Activated naive CD4-positive, alpha-beta T cell treated with anti-CD3 and anti-CD28 coated beads, Interleukin-2, amount 50 U/mL, for 72 hours (primary cell): ENCODE data around the gene CD8B2. TPM values are rescaled to one million over a fixed set of nuclear protein-coding genes. Genes with fewer than 3 reads are reported as not detected.
A peak's percentile ranks its signal among the peaks of the same experiment; 100 is the strongest.
"Not testable (repeated sequence)": the region's sequence is repeated elsewhere in the genome, so short reads cannot be mapped to it uniquely, and the experiment has no call there.

Experiments used
- ATAC-seq, 2 donors: fragments of 150-1000 bp; cut with Tn5 transposase; 2 replicates each; pipeline ENCODE4 v1.10.0; 2021; ENCODE audit warnings: mild to moderate bottlenecking in 2 of 2, moderate library complexity in 2 of 2
- DNase-seq, 2 donors: peaks; one replicate each; pipeline ENCODE4 v3.0.0; 2021 to 2022; ENCODE audit warnings: low spot score in 2 of 2
- H3K27ac Mint-ChIP-seq, 2 donors: one replicate each; pipeline ENCODE4 v1.8.0; 2022; ENCODE audit warnings: mild to moderate bottlenecking in 2 of 2, mixed read lengths in 2 of 2
- H3K36me3 Mint-ChIP-seq, 2 donors: one replicate each; pipeline ENCODE4 v1.8.0; 2022; ENCODE audit warnings: mixed read lengths in 2 of 2
- H3K9me3 Mint-ChIP-seq, 2 donors: one replicate each; pipeline ENCODE4 v1.8.0; 2022; ENCODE audit warnings: mixed read lengths in 2 of 2
- total RNA-seq, 2 donors: library from RNA; stranded (reverse); gene quantifications; one replicate each; pipeline ENCODE4 v1.2.3, GENCODE V29; 2022

The CD8B2 gene
- under 1 TPM in 1 of 2 donors, not detected in 1; 0.76 TPM for total RNA-seq

DNA sequence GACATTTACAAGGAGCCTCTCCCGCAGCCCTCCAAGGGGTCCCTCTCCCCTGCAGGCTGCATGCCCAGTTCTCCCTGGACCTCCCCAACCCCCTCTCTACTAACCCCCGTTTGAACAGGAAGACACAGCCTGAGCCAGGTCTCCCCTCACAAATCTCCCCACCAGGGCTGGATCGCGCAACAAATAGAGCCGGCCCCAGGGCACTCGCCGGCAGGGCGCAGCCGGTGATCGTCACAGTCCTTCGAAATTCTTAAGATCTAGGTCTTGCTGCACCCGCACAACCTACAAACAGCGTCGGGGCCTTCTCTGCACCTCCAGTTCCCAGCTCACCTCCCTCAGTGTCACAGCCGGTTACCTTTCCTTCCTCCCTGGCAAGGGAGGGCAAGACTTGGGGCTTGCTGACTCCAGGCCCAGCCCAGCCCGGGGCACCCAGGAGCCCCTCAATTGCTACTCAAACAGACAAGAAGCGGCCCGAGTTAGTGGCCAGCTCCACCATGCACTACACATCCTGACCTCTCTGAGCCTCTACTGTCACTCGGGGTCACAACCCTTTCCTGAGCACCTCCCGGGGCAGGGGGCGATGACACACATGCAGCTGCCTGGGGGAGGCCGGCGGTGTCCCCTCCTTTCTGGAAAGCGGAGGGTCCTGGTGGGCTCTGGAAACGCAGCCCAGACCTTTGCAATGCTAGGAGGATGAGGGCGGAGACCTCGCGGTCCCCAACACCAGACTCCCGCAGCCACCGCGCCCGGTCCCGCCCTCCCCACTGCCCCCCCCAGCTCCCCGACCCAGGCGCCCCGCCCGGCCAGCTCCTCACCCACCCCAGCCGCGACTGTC lies at the start of gene CD8B2:
Gene CD8B2, plus strand, starts transcription at position 814 of the 835 bp plus-strand sequence. CDS start 63 bp downstream, outside the sequence.
- not testable (repeated sequence) for DNase-seq, H3K27ac Mint-ChIP-seq, H3K9me3 Mint-ChIP-seq, H3K36me3 Mint-ChIP-seq
- ATAC-seq = peak in 1 of 2 donors; percentile 44

DNA sequence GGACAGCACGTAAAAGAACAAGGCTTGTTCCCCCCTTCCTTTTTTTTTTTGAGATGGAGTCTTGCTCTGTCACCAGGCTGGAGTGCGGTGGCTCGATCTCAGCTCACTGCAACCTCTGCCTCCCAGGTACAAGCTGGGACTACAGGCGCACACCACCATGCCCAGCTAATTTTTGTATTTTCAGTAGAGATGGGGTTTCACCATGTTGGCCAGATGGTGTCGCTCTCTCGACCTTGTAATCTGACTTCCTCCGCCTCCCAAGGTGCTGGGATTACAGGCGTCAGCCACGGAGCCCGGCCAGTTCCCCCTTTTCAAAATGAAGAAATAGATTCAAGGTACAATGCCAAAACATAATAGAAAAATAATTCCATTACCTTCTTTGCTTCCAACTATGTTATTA lies 25.3 kb upstream of the CD8B2 start:
- ATAC-seq (peak; percentile 40 to 44), DNase-seq (peak in 1 of 2 donors; percentile 11)
- H3K9me3 Mint-ChIP-seq, H3K36me3 Mint-ChIP-seq, H3K27ac Mint-ChIP-seq: not testable (repeated sequence)

- not testable (repeated sequence) for DNase-seq, ATAC-seq, H3K9me3 Mint-ChIP-seq, H3K27ac Mint-ChIP-seq, H3K36me3 Mint-ChIP-seq
These were observed 19.6 kb upstream of the CD8B2 start for GRCh38 chr2:106467516-106467915.

GRCh38 chr2:106468107-106468506 lies 19.1 kb upstream of the CD8B2 start, which contains the start of gene RGPD3:
Gene RGPD3 (minus strand): TSS chr2:106468413. CDS start chr2:106468288, 125 bp downstream.
- H3K27ac Mint-ChIP-seq, ATAC-seq, DNase-seq, H3K36me3 Mint-ChIP-seq, H3K9me3 Mint-ChIP-seq: not testable (repeated sequence)

GRCh38 chr2:106470658-106471057 lies 16.5 kb upstream of the CD8B2 start:
- DNase-seq (peak in 1 of 2 donors; percentile 46), ATAC-seq (peak; percentile 58 to 64)
- not testable (repeated sequence) for H3K27ac Mint-ChIP-seq, H3K9me3 Mint-ChIP-seq, H3K36me3 Mint-ChIP-seq

DNA sequence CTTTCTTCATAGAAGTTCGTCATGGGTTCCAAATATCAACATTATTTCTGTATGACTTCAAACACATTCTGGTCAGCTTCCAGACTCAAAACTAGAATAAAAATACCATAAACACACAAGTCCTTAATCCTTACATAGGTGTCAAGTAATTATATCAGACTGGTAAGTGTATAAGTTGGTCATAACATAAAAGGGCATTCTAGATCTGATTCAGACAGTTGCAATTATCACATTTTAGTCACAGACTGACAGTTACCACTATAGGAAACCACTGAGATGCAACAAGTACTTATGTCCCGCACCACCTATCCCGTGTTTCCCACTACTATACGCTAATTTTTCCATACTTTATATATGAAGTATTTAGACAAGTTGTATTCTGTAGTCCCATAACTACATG lies 9.5 kb upstream of the CD8B2 start:
- peak; percentile 58 to 84 for ATAC-seq
- not testable (repeated sequence) for H3K9me3 Mint-ChIP-seq, H3K36me3 Mint-ChIP-seq, DNase-seq, H3K27ac Mint-ChIP-seq

DNA sequence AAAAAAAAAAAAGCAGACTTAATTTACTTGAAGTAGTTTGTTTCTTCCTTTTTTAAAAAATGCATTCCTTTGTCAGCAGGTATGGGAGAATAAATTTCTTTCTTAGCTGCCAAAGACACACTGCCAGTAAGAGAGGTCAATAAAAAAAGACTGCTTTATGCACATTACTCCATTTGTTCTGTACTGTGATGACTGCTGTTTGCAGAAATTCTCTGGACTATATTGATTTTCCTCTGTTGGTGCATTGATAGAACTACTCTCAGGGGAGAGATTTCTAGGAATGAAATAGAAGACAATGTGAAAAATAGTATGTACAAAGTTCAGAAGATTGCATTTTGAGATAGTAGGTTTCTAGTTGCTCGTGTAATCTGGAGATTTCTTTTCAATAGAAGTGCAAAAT lies 7.6 kb upstream of the CD8B2 start:
- H3K9me3 Mint-ChIP-seq, DNase-seq, H3K36me3 Mint-ChIP-seq, H3K27ac Mint-ChIP-seq, ATAC-seq: not testable (repeated sequence)

- not testable (repeated sequence) for H3K36me3 Mint-ChIP-seq, H3K9me3 Mint-ChIP-seq, H3K27ac Mint-ChIP-seq, DNase-seq
- ATAC-seq = peak in 1 of 2 donors; percentile 41
These were observed 425 bp downstream of the CD8B2 start for GRCh38 chr2:106487386-106488191.

DNA sequence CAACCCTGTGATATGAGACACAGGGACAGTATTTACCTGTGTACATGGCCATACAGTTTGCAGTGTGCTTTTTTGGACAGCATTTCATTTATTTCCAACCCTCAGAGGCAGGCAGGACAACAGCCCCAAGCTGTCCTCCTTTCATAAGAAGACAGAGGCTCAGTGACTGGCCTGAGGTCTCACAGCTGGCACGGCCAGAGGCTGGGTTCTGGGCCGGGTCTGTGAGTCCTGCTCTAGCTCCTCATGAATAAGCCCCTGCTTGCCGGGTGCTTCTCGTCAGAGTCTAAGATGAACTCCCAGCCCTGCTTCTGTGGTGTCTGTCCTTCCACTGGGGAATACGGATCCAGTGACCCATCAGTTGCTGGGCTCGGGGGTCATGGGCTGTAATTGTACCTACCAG lies 2.5 kb downstream of the CD8B2 start:
- H3K36me3 Mint-ChIP-seq, H3K9me3 Mint-ChIP-seq, DNase-seq, H3K27ac Mint-ChIP-seq, ATAC-seq: not testable (repeated sequence)

DNA sequence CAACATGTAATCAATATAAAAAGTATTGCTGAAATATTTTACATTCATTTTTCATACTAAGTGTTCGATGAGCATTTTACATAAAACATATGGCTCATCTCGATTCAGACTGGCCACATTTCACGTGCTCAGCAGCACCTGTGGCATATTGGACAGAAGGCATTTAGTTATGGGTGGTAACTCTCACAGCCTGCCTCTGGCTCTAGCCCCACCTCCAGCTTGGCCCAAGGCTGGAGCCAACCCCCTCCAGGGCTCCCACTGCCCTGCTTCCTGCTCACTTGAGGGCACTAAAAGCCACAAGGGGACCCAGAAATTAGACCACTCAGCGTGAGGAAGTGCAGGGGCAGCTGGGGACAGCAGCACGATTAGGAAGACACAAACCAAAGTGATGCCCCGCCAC lies 5.2 kb downstream of the CD8B2 start:
- not testable (repeated sequence) for H3K36me3 Mint-ChIP-seq, H3K27ac Mint-ChIP-seq, H3K9me3 Mint-ChIP-seq, ATAC-seq, DNase-seq

- not testable (repeated sequence) for H3K36me3 Mint-ChIP-seq, DNase-seq, H3K9me3 Mint-ChIP-seq, H3K27ac Mint-ChIP-seq, ATAC-seq
These were observed 5.7 kb downstream of the CD8B2 start for GRCh38 chr2:106492913-106493312.

DNA sequence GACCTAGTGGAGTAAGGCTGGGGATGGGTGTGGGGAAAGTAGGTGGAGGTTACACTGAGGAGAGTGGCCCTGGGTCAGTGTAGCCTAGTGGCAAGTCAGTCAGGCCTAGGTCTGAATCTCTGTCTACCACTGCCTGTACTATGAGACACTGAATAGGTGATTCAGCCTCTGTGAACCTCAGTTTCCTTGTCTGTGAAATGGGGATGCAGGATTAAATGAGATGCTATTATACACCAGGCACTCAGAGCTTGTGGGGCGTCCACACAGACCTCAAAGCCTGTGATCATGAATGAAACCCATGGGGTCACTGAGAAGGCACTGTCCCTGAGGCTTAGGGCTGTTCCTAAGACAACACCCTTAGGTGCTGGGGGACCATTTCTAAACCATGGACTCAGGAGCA lies 11.4 kb downstream of the CD8B2 start:
- not testable (repeated sequence) for H3K36me3 Mint-ChIP-seq, H3K27ac Mint-ChIP-seq, H3K9me3 Mint-ChIP-seq, DNase-seq, ATAC-seq

DNA sequence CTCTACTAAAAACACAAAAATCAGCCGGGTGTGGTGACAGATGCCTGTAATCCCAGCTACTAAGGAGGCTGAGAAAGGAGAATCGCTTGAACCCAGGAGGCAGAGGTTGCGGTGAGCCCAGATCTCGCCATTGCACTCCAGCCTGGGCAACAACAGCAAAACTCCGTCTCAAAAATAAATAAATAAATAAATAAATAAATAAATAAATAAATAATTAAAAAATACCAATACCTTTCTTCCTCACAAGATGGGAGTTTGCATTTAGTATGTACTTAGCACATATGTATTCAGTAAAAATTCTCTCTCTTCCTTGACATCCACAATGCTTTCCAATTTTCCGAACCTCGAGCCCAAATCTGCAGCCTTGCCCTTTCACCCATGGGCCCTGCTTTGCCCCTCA lies 13.2 kb downstream of the CD8B2 start:
- DNase-seq, H3K9me3 Mint-ChIP-seq, H3K27ac Mint-ChIP-seq, ATAC-seq, H3K36me3 Mint-ChIP-seq: not testable (repeated sequence)

DNA sequence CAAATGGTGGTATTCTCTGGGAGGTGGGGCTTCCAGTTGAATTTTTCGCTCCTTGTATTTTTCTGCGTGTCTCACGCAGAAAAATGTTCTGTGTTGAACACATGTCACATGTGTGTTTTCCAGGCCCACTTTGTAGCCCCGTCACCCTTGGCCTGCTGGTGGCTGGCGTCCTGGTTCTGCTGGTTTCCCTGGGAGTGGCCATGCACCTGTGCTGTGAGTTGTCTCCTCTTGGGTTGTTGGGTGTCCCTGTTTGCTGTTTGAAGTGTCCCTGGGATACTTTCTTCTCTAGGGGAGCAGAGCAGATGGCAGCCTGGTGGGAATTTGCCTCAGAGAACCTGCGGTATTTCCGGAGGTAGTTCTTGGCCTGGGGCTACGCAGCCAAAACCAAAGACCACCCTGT lies 15.2 kb downstream of the CD8B2 start:
- not testable (repeated sequence) for H3K36me3 Mint-ChIP-seq, DNase-seq, ATAC-seq, H3K27ac Mint-ChIP-seq, H3K9me3 Mint-ChIP-seq

GRCh38 chr2:106504192-106504591 lies 17.0 kb downstream of the CD8B2 start:
- DNase-seq, H3K27ac Mint-ChIP-seq, H3K36me3 Mint-ChIP-seq, H3K9me3 Mint-ChIP-seq, ATAC-seq: not testable (repeated sequence)

- H3K9me3 Mint-ChIP-seq, H3K36me3 Mint-ChIP-seq, ATAC-seq, DNase-seq, H3K27ac Mint-ChIP-seq: not testable (repeated sequence)
These were observed 17.6 kb downstream of the CD8B2 start for GRCh38 chr2:106504787-106505186.

DNA sequence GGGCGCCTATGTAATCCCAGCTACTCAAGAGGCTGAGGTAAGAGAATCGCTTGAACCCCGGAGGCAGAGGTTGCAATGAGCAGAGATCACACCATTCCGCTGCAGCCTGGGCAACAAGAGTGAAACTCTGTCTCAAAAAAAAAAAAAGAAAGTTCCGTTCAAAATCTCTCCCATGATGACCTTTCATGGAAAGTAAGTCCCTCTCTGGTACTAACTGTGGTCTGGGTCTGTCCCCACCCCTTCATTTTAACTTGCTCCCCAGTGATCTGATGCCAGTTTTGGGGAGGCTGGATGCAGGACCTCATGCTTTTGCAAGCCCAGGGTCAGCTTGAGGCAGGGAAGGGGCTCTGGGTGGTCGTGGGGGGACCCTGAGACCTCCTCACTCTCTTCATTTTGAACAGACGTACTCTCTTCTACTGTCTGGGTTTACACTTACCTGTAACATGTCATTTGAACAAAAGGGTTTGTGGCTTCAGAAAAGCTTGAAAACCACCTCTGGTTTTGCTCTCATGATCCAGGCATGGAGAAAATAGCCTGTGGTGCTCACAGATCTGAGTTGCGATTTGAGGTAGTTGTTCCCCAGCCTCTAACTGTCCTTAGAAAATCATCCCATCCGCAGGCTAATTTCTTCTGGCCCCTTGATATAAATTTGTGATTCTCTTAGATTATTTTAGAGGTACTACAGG lies 19.0 kb downstream of the CD8B2 start:
- H3K36me3 Mint-ChIP-seq, H3K27ac Mint-ChIP-seq, H3K9me3 Mint-ChIP-seq, DNase-seq: not testable (repeated sequence)
- peak; percentile 44 to 55 for ATAC-seq
